ENCODE data around the gene NUP205.

NUP205 gene

GRCh38 chr7:135519871-135520270, 37.8 kb upstream of the NUP205 start:
- Histone ChIP-seq H2AFZ (ENCODE audit: low read depth, low read length) (no peak overlapping the region), H3K9me3 (ENCODE audit: insufficient read depth, low read length, severe bottlenecking) (no peaks in the 10 kb centered on the region), H3K4me2 (ENCODE audit: insufficient read depth, low read length) (no peak overlapping the region), H3K4me1 (ENCODE audit: insufficient read depth, low read length) (no peaks in the 10 kb centered on the region), H3K27me3 (ENCODE audit: insufficient read depth, low read length, poor library complexity) (no peaks in the 10 kb centered on the region), H3K36me3 (ENCODE audit: insufficient read depth, low read length) (no peaks in the 10 kb centered on the region), H3K4me3 (ENCODE audit: low read depth in 1 of 2, low read length in 2 of 2) (no peak overlapping the region), H3K27ac (ENCODE audit: low read length) (no peak overlapping the region), H3K79me2 (ENCODE audit: insufficient read depth, low read length) (no peaks in the 10 kb centered on the region), H4K20me1 (ENCODE audit: insufficient read depth, low read length) (no peaks in the 10 kb centered on the region), H3K9ac (ENCODE audit: low read depth, low read length) (no peak overlapping the region)
- no peak for DNase-seq
- ATAC-seq (ENCODE audit: insufficient read depth, low read depth): no peak
- TF ChIP-seq CTCF (IDR thresholded peaks at IDR 0.05; ENCODE audit: borderline replicate concordance, extremely low read depth, low read length, poor library complexity, severe bottlenecking): no peak
- no peak for TF ChIP-seq EZH2 (IDR thresholded peaks at IDR 0.05; ENCODE audit: borderline replicate concordance, low read depth, low read length, severe bottlenecking)

GRCh38 chr7:135522509-135522908, 35.2 kb upstream of the NUP205 start:
- no peak overlapping the region for H3K4me3 ChIP-seq (ENCODE audit: low read depth in 1 of 2, low read length in 2 of 2)
- H3K36me3 ChIP-seq (ENCODE audit: insufficient read depth, low read length): no peaks in the 10 kb centered on the region
- H3K4me2 ChIP-seq (ENCODE audit: insufficient read depth, low read length): no peak overlapping the region
- H3K9me3 ChIP-seq (ENCODE audit: insufficient read depth, low read length, severe bottlenecking): no peaks in the 10 kb centered on the region
- no peaks in the 10 kb centered on the region for H3K4me1 ChIP-seq (ENCODE audit: insufficient read depth, low read length)
- H3K79me2 ChIP-seq (ENCODE audit: insufficient read depth, low read length): no peaks in the 10 kb centered on the region
- no peak overlapping the region for H2AFZ ChIP-seq (ENCODE audit: low read depth, low read length)
- no peak overlapping the region for H3K9ac ChIP-seq (ENCODE audit: low read depth, low read length)
- DNase-seq (no peak), ATAC-seq (ENCODE audit: insufficient read depth, low read depth) (no peak)
- no peaks in the 10 kb centered on the region for H4K20me1 ChIP-seq (ENCODE audit: insufficient read depth, low read length)
- H3K27ac ChIP-seq (ENCODE audit: low read length): no peak overlapping the region
- TF ChIP-seq EZH2 (IDR thresholded peaks at IDR 0.05; ENCODE audit: borderline replicate concordance, low read depth, low read length, severe bottlenecking): no peak
- TF ChIP-seq CTCF (IDR thresholded peaks at IDR 0.05; ENCODE audit: borderline replicate concordance, extremely low read depth, low read length, poor library complexity, severe bottlenecking): no peak
- H3K27me3 ChIP-seq (ENCODE audit: insufficient read depth, low read length, poor library complexity): no peaks in the 10 kb centered on the region

- H3K4me1 ChIP-seq (ENCODE audit: insufficient read depth, low read length): no peaks in the 10 kb centered on the region
- H3K4me3 ChIP-seq (ENCODE audit: low read depth in 1 of 2, low read length in 2 of 2): no peak overlapping the region
- no peaks in the 10 kb centered on the region for H3K36me3 ChIP-seq (ENCODE audit: insufficient read depth, low read length)
- TF ChIP-seq EZH2 (IDR thresholded peaks at IDR 0.05; ENCODE audit: borderline replicate concordance, low read depth, low read length, severe bottlenecking): no peak
- TF ChIP-seq CTCF (IDR thresholded peaks at IDR 0.05; ENCODE audit: borderline replicate concordance, extremely low read depth, low read length, poor library complexity, severe bottlenecking): no peak
- no peaks in the 10 kb centered on the region for H3K9me3 ChIP-seq (ENCODE audit: insufficient read depth, low read length, severe bottlenecking)
- DNase-seq (no peak), ATAC-seq (ENCODE audit: insufficient read depth, low read depth) (no peak)
- no peaks in the 10 kb centered on the region for H4K20me1 ChIP-seq (ENCODE audit: insufficient read depth, low read length)
- no peak overlapping the region for H3K27ac ChIP-seq (ENCODE audit: low read length)
- H3K9ac ChIP-seq (ENCODE audit: low read depth, low read length): no peak overlapping the region
- no peak overlapping the region for H2AFZ ChIP-seq (ENCODE audit: low read depth, low read length)
- no peaks in the 10 kb centered on the region for H3K27me3 ChIP-seq (ENCODE audit: insufficient read depth, low read length, poor library complexity)
- no peaks in the 10 kb centered on the region for H3K79me2 ChIP-seq (ENCODE audit: insufficient read depth, low read length)
- H3K4me2 ChIP-seq (ENCODE audit: insufficient read depth, low read length): no peak overlapping the region
Measured at GRCh38 chr7:135523146-135523545, 34.6 kb upstream of the NUP205 start.

- Histone ChIP-seq H3K27me3 (ENCODE audit: insufficient read depth, low read length, poor library complexity) (peaks cover under 1% of the 10 kb centered on the region), H3K36me3 (ENCODE audit: insufficient read depth, low read length) (no peaks in the 10 kb centered on the region), H2AFZ (ENCODE audit: low read depth, low read length) (no peak overlapping the region), H3K4me3 (ENCODE audit: low read depth in 1 of 2, low read length in 2 of 2) (no peak overlapping the region), H3K27ac (ENCODE audit: low read length) (no peak overlapping the region), H3K9me3 (ENCODE audit: insufficient read depth, low read length, severe bottlenecking) (no peaks in the 10 kb centered on the region), H3K79me2 (ENCODE audit: insufficient read depth, low read length) (no peaks in the 10 kb centered on the region), H4K20me1 (ENCODE audit: insufficient read depth, low read length) (no peaks in the 10 kb centered on the region), H3K9ac (ENCODE audit: low read depth, low read length) (no peak overlapping the region), H3K4me2 (ENCODE audit: insufficient read depth, low read length) (no peak overlapping the region), H3K4me1 (ENCODE audit: insufficient read depth, low read length) (no peaks in the 10 kb centered on the region)
- TF ChIP-seq EZH2 (IDR thresholded peaks at IDR 0.05; ENCODE audit: borderline replicate concordance, low read depth, low read length, severe bottlenecking) (no peak), CTCF (IDR thresholded peaks at IDR 0.05; ENCODE audit: borderline replicate concordance, extremely low read depth, low read length, poor library complexity, severe bottlenecking) (no peak)
- DNase-seq: no peak
- no peak for ATAC-seq (ENCODE audit: insufficient read depth, low read depth)
Measured at GRCh38 chr7:135525426-135525825, 32.3 kb upstream of the NUP205 start.

Measured in DND-41 (cell line).